ENCODE data around the gene SAA4. TPM values are rescaled to one million over a fixed set of nuclear protein-coding genes. Genes with fewer than 3 reads are reported as not detected.

SAA4 gene
- total and polyA plus RNA-seq, 2 of the 8 experiments (the other 6 are each of a cell fraction or from before 2014, with no cell fraction given) = not detected

DNA sequence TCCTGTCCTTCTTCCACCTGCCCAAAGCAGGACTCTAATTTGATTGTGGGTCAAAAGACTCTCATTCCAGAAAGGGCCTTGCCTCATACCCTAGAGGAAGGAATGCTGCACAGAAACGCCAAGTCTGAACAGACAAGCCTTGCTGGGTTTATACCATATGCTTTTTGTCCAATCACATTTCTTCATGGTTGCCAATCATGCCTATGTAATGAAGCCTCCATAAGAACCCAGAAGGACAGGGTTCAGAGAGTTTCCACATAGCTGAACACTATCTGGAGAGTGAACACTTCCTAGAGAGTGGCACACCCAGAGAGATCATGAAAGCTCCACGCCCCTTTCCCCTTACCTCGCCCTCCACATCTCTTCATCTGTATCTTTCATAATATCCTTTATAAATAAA is 16.6 kb upstream of the SAA4 start:
- H2BK120ac ChIP-seq (replicated peaks; ENCODE audit: low read depth, low read length) = no peak overlapping the region
- WGBS, 2 experiments (ENCODE audit: extremely low coverage in 1 of 2, insufficient coverage in 1 of 2, insufficient read length in 1 of 2, insufficient replicate concordance in 2 of 2, low coverage in 1 of 2, low lambda C conversion rate in 2 of 2, missing lambda C conversion rate in 1 of 2) = 84 to 100% methylated on average over 2 to 3 of the region's 3 CpGs
- no peak overlapping the region for H3K4me3 ChIP-seq (ENCODE audit: extremely low read depth in 1 of 4, insufficient read depth in 2 of 4, low read depth in 3 of 4, low read length in 4 of 4)
- no peak overlapping the region for H3K9ac ChIP-seq (replicated peaks in 1 of 4; ENCODE audit: extremely low read depth in 1 of 4, low read depth in 3 of 4, low read length in 3 of 4)
- H3K79me1 ChIP-seq (ENCODE audit: low read depth, low read length) = no peaks in the 10 kb centered on the region
- no peaks in the 10 kb centered on the region for H3K27me3 ChIP-seq (replicated peaks in 1 of 4; ENCODE audit: control insufficient read depth in 3 of 4, extremely low read depth in 1 of 4, insufficient read depth in 3 of 4, low read length in 3 of 4)
- no peaks in the 10 kb centered on the region for H3K9me3 ChIP-seq (ENCODE audit: insufficient read depth in 2 of 2, low read depth in 1 of 2, low read length in 1 of 2)
- no peak overlapping the region for H3K23ac ChIP-seq (ENCODE audit: insufficient read length)
- POLR2A ChIA-PET (ENCODE audit: partially characterized antibody) = interaction anchor here (0.6 kb wide), 1 partner anchor 10 kb away, joined by 3 read pairs; no protein-coding TSS in a partner anchor
- FAIRE-seq = no peak
- H3K56ac ChIP-seq (replicated peaks; ENCODE audit: insufficient read length, low read depth, low read length) = no peak overlapping the region
- H3K4ac ChIP-seq (replicated peaks; ENCODE audit: insufficient read length, low read depth, low read length) = no peak overlapping the region
- H4K91ac ChIP-seq (replicated peaks; ENCODE audit: insufficient read length, low read length) = no peak overlapping the region
- CTCF ChIA-PET (ENCODE audit: partially characterized antibody) = interaction anchor here (1.3 to 2.0 kb wide), 2 partner anchors 9 to 82 kb away, joined by 4 to 8 read pairs; no protein-coding TSS in a partner anchor
- H3K18ac ChIP-seq (ENCODE audit: extremely low read depth, low read length) = no peak overlapping the region
- H2BK5ac ChIP-seq (ENCODE audit: low read depth, low read length) = no peak overlapping the region
- H3K27ac ChIP-seq (ENCODE audit: low read depth, low read length) = no peak overlapping the region
- no peak overlapping the region for H3K4me2 ChIP-seq (ENCODE audit: insufficient read depth in 1 of 2, low read depth in 2 of 2, low read length in 2 of 2)
- no peak overlapping the region for H2BK20ac ChIP-seq (ENCODE audit: low read length)
- H3K23me2 ChIP-seq (ENCODE audit: low read depth, low read length) = no peaks in the 10 kb centered on the region
- no peak overlapping the region for H2BK12ac ChIP-seq (ENCODE audit: low read depth, low read length)
- no peaks in the 10 kb centered on the region for H3K36me3 ChIP-seq (ENCODE audit: control insufficient read depth in 2 of 4, insufficient read depth in 4 of 4, low read length in 3 of 4)
- H4K8ac ChIP-seq (ENCODE audit: extremely low read depth, insufficient read depth, low read length) = no peak overlapping the region
- H3K4me1 ChIP-seq (replicated peaks in 1 of 4; ENCODE audit: control insufficient read depth in 3 of 4, insufficient read depth in 4 of 4, low read length in 3 of 4) = no peaks in the 10 kb centered on the region
- H2BK15ac ChIP-seq (ENCODE audit: low read length) = no peak overlapping the region
- no peak overlapping the region for H4K5ac ChIP-seq (ENCODE audit: insufficient read length, low read depth, low read length)
- H3K79me2 ChIP-seq (ENCODE audit: control insufficient read depth in 1 of 2, insufficient read depth in 2 of 2, low read length in 2 of 2) = no peaks in the 10 kb centered on the region
- peak in 1 of 2 experiments; percentile 11 for DNase-seq (ENCODE audit: low read depth in 1 of 2, low spot score in 2 of 2)
- H2AK5ac ChIP-seq (ENCODE audit: low read depth, low read length) = no peak overlapping the region
- H3K14ac ChIP-seq (ENCODE audit: insufficient read length) = no peak overlapping the region
- no peak overlapping the region for H2AFZ ChIP-seq (ENCODE audit: low read length)
- H4K20me1 ChIP-seq (replicated peaks in 1 of 2; ENCODE audit: control insufficient read depth in 1 of 2, insufficient read depth in 2 of 2, low read length in 2 of 2) = no peaks in the 10 kb centered on the region
- no peak for TF ChIP-seq CHD1 (IDR thresholded peaks at IDR 0.05; ENCODE audit: low read depth, low read length)
- TF ChIP-seq PHF8 (conservative IDR thresholded peaks at IDR 0.05; ENCODE audit: low read depth, low read length) = no peak
- TF ChIP-seq KDM5A (IDR thresholded peaks at IDR 0.05; ENCODE audit: low read length) = no peak
- no peak for TF ChIP-seq SAP30 (IDR thresholded peaks at IDR 0.05; ENCODE audit: insufficient read depth, insufficient replicate concordance, low read length)
- TF ChIP-seq CBX5 (IDR thresholded peaks at IDR 0.05; ENCODE audit: low read depth, low read length) = no peak
- no peak for TF ChIP-seq GTF2F1 (IDR thresholded peaks at IDR 0.05; ENCODE audit: borderline replicate concordance, low read depth, low read length)
- TF ChIP-seq CHD2 (IDR thresholded peaks at IDR 0.05; ENCODE audit: low read length) = no peak
- TF ChIP-seq FOSL1 (IDR thresholded peaks at IDR 0.05; ENCODE audit: insufficient read depth, low read depth, low read length) = no peak
- TF ChIP-seq ZNF274 (IDR thresholded peaks at IDR 0.05; ENCODE audit: borderline replicate concordance, extremely low read depth, low read length) = no peak
- TF ChIP-seq JUN (IDR thresholded peaks at IDR 0.05; ENCODE audit: low read depth, low read length) = no peak
- no peak for TF ChIP-seq NRF1 (IDR thresholded peaks at IDR 0.05; ENCODE audit: low read depth, low read length)
- TF ChIP-seq EZH2 (IDR thresholded peaks at IDR 0.05; ENCODE audit: low read depth, low read length, severe bottlenecking) = no peak
- TF ChIP-seq TAF7 (optimal IDR thresholded peaks at IDR 0.05; ENCODE audit: borderline replicate concordance, low read depth, low read length) = no peak
- TF ChIP-seq MAFK (IDR thresholded peaks at IDR 0.05; ENCODE audit: low read depth, low read length) = no peak
- no peak for TF ChIP-seq SP1 (IDR thresholded peaks at IDR 0.05; ENCODE audit: low read depth, low read length)
- no peak for TF ChIP-seq YY1 (IDR thresholded peaks at IDR 0.05; ENCODE audit: low read depth, low read length)
